ENCODE measurements around the gene KCNIP4. TPM values are rescaled to one million over a fixed set of nuclear protein-coding genes. Genes with fewer than 3 reads are reported as not detected.

Gene KCNIP4
- total and polyA plus RNA-seq, 12 donors, result 0.15 TPM; not detected in 11

- Histone ChIP-seq H3K27ac (no peak overlapping the region), H3K27me3 (no peaks in the 10 kb centered on the region), H3K36me3 (no peaks in the 10 kb centered on the region), H3K9me3 (peaks cover 0 to 11% (median 0%) of the 10 kb centered on the region in 11 donors), H3K4me1 (no peaks in the 10 kb centered on the region), H3K4me3 (no peak overlapping the region)
- no peak for DNase-seq
- intact Hi-C loops (cut with DNase I), result no loop called here
- WGBS, 2 donors, result 45 to 46% methylated on average over 1 of the region's 1 CpG
- no peak for ATAC-seq
- TF ChIP-seq CTCF (IDR thresholded peaks at IDR 0.05), result no peak
Observed at GRCh38 chr4:21811565-21811964, 137.0 kb downstream of the KCNIP4 start.

- WGBS, 2 donors, result 90% methylated on average over 3 of the region's 3 CpGs
- Histone ChIP-seq H3K36me3 (no peaks in the 10 kb centered on the region), H3K4me1 (no peaks in the 10 kb centered on the region), H3K27ac (no peak overlapping the region), H3K9me3 (no peaks in the 10 kb centered on the region), H3K27me3 (no peaks in the 10 kb centered on the region), H3K4me3 (no peak overlapping the region)
- DNase-seq (no peak), ATAC-seq (no peak)
- TF ChIP-seq CTCF (IDR thresholded peaks at IDR 0.05), result no peak
- intact Hi-C loops (cut with DNase I), result no loop called here
Observed at GRCh38 chr4:21806991-21807390, 141.6 kb downstream of the KCNIP4 start.

GRCh38 chr4:21802406-21802805 lies 146.2 kb downstream of the KCNIP4 start:
- no peak for DNase-seq
- ATAC-seq, result no peak
- TF ChIP-seq CTCF (IDR thresholded peaks at IDR 0.05), result no peak
- 48 to 50% methylated on average over 1 of the region's 1 CpG for WGBS, 2 donors
- Histone ChIP-seq H3K27me3 (no peaks in the 10 kb centered on the region), H3K4me1 (no peaks in the 10 kb centered on the region), H3K9me3 (no peaks in the 10 kb centered on the region), H3K36me3 (no peaks in the 10 kb centered on the region), H3K27ac (no peak overlapping the region), H3K4me3 (no peak overlapping the region)
- intact Hi-C loops (cut with DNase I), result no loop called here

GRCh38 chr4:21801661-21802385 lies 146.7 kb downstream of the KCNIP4 start:
- ATAC-seq (no peak), DNase-seq (no peak)
- 91 to 94% methylated on average over 5 of the region's 5 CpGs for WGBS, 2 donors
- H3K4me3 ChIP-seq, result no peak overlapping the region
- H3K4me1 ChIP-seq, result no peaks in the 10 kb centered on the region
- no peaks in the 10 kb centered on the region for H3K36me3 ChIP-seq
- intact Hi-C loops (cut with DNase I), result no loop called here
- H3K27ac ChIP-seq, result no peak overlapping the region
- H3K9me3 ChIP-seq, result no peaks in the 10 kb centered on the region
- TF ChIP-seq CTCF (IDR thresholded peaks at IDR 0.05), result no peak
- no peaks in the 10 kb centered on the region for H3K27me3 ChIP-seq

All from heart right ventricle (tissue), 16 donors.